Esophagus squamous epithelium (tissue), 5 donors: Measurements from ENCODE around the gene CHD1L. TPM values are rescaled to one million over a fixed set of nuclear protein-coding genes. Genes with fewer than 3 reads are reported as not detected.

Experiments used
- DNase-seq: peaks from one replicate; lab custom pipeline; 2025; lab: John Stamatoyannopoulos, UW
- H3K27ac ChIP-seq, 4 donors: fragments of 200-600 bp; sonication (generic); one replicate each; pipeline ENCODE4 v1.5.1; 2016 to 2019; ENCODE audit warnings: mild to moderate bottlenecking in 1 of 4
- H3K27me3 ChIP-seq, 4 donors: fragments of 200-600 bp; sonication (generic); 1 replicate in 3 of 4; 2 replicates in 1 of 4; pipeline versions ENCODE4 v1.5.1 to v1.6.0; 2017 to 2021; ENCODE audit warnings: antibody characterized with exemption in 1 of 4
- H3K36me3 ChIP-seq, 3 donors: fragments of 200-600 bp; sonication (generic); one replicate each; pipeline ENCODE4 v1.5.1; 2016 to 2019
- H3K4me1 ChIP-seq, 3 donors: fragments of 200-600 bp; sonication (generic); one replicate each; pipeline ENCODE4 v1.5.1; 2017 to 2019
- H3K4me3 ChIP-seq, 4 donors: fragments of 200-600 bp; sonication (generic); 1 replicate in 3 of 4; 2 replicates in 1 of 4; pipeline ENCODE4 v1.5.1; 2016 to 2019; ENCODE audit warnings: mild to moderate bottlenecking in 2 of 4, moderate library complexity in 1 of 4
- H3K9me3 ChIP-seq, 3 donors: fragments of 200-600 bp; sonication (generic); one replicate each; pipeline ENCODE4 v1.5.1; 2016 to 2019
- POLR2A ChIP-seq, 4 donors: fragments of 450-650 bp; IDR thresholded peaks; one replicate each; pipeline ENCODE4 v1.6.1; 2017; ENCODE audit warnings: antibody characterized with exemption in 4 of 4, mild to moderate bottlenecking in 4 of 4, moderate library complexity in 3 of 4
- WGBS, 2 donors: methylation state at CpG; one replicate each; pipeline ENCODE4 v1.1.5; 2018; 5-methylcytosine and 5-hydroxymethylcytosine counted together
- intact Hi-C: fragments of 100-400 bp; cut with DNase I; formaldehyde crosslinking; loops from one replicate; pipeline ENCODE4 v1.15.0; 2022
- total RNA-seq, 4 donors: library from RNA; depleted of rRNA; stranded (reverse); fragments of >200 nt; gene quantifications; one replicate each; pipeline ENCODE4 v1.1.0, GENCODE V29; 2016
- TF ChIP-seq, protein P1 (sequence below), 6 experiments: fragments of 450-650 bp in 4 of 6; fragments of 200-600 bp in 2 of 6; sonication (generic) in 2 of 6; IDR thresholded peaks; one replicate each; pipeline ENCODE4 v1.5.1; 2016 to 2019; ENCODE audit warnings: antibody characterized with exemption in 6 of 6, mild to moderate bottlenecking in 4 of 6, moderate library complexity in 4 of 6
- donor health status: DM: yes; HTN: yes; CAD: no.

Gene CHD1L
- total RNA-seq, 4 donors from 2014 or later: 6.7 to 24.2 (median 18.4) TPM

DNA sequence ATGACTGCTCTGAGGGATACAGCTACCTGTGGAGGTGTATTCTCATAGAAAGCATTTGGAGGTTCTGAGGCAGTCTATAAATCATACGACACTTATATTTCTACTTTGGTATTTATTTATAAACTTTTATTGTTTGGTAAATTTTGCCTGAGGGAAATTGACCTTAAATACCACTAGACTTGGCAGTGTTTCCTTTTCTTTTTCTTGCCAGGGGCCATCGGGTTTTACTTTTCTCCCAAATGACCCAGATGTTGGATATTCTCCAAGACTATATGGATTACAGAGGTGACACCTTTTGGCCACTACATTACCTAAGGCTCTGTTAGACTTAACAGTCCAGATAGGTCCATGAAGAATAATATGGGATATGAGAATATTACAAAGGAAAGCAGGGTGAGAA is 28.2 kb downstream of the CHD1L start:
- 44 to 57% methylated on average over 2 of the region's 2 CpGs for WGBS, 2 donors
- H3K4me1 ChIP-seq: peaks cover 0 to 18% (median 0%) of the 10 kb centered on the region in 3 donors
- no peaks in the 10 kb centered on the region for H3K9me3 ChIP-seq
- H3K27ac ChIP-seq: no peak overlapping the region
- DNase-seq: no peak
- TF ChIP-seq, protein P1, sequence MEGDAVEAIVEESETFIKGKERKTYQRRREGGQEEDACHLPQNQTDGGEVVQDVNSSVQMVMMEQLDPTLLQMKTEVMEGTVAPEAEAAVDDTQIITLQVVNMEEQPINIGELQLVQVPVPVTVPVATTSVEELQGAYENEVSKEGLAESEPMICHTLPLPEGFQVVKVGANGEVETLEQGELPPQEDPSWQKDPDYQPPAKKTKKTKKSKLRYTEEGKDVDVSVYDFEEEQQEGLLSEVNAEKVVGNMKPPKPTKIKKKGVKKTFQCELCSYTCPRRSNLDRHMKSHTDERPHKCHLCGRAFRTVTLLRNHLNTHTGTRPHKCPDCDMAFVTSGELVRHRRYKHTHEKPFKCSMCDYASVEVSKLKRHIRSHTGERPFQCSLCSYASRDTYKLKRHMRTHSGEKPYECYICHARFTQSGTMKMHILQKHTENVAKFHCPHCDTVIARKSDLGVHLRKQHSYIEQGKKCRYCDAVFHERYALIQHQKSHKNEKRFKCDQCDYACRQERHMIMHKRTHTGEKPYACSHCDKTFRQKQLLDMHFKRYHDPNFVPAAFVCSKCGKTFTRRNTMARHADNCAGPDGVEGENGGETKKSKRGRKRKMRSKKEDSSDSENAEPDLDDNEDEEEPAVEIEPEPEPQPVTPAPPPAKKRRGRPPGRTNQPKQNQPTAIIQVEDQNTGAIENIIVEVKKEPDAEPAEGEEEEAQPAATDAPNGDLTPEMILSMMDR (IDR thresholded peaks at IDR 0.05): no peak
- no peak for TF ChIP-seq POLR2A (IDR thresholded peaks at IDR 0.05)
- H3K36me3 ChIP-seq: peaks cover 0 to 90% (median 3%) of the 10 kb centered on the region in 3 donors
- H3K27me3 ChIP-seq: no peaks in the 10 kb centered on the region
- intact Hi-C loops: no loop called here
- H3K4me3 ChIP-seq: no peak overlapping the region

DNA sequence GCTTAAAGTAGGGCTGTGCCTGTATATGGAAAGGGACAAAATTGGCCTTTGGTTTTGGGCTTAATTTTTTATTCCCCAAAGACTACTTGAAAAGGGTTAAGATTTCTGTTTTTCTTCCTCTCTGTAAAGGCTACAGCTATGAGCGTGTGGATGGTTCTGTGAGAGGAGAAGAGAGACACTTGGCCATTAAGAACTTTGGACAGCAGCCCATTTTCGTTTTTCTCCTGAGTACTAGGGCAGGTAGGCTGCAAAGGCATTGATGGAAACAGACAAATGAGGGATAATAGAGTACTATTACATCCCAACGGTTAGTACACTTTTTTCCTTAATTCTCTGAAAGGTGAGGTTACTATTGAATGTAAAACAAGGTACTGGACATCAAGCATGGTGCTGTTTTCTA is 29.6 kb downstream of the CHD1L start:
- Histone ChIP-seq H3K4me3 (no peak overlapping the region), H3K27ac (no peak overlapping the region), H3K27me3 (no peaks in the 10 kb centered on the region), H3K36me3 (peaks cover 0 to 90% (median 6%) of the 10 kb centered on the region in 3 donors), H3K9me3 (no peaks in the 10 kb centered on the region), H3K4me1 (peaks cover 0 to 18% (median 0%) of the 10 kb centered on the region in 3 donors)
- 49 to 66% methylated on average over 3 of the region's 3 CpGs for WGBS, 2 donors
- TF ChIP-seq POLR2A (IDR thresholded peaks at IDR 0.05): no peak
- TF ChIP-seq, protein P1 (IDR thresholded peaks at IDR 0.05): no peak
- intact Hi-C loops: no loop called here
- no peak for DNase-seq

DNA sequence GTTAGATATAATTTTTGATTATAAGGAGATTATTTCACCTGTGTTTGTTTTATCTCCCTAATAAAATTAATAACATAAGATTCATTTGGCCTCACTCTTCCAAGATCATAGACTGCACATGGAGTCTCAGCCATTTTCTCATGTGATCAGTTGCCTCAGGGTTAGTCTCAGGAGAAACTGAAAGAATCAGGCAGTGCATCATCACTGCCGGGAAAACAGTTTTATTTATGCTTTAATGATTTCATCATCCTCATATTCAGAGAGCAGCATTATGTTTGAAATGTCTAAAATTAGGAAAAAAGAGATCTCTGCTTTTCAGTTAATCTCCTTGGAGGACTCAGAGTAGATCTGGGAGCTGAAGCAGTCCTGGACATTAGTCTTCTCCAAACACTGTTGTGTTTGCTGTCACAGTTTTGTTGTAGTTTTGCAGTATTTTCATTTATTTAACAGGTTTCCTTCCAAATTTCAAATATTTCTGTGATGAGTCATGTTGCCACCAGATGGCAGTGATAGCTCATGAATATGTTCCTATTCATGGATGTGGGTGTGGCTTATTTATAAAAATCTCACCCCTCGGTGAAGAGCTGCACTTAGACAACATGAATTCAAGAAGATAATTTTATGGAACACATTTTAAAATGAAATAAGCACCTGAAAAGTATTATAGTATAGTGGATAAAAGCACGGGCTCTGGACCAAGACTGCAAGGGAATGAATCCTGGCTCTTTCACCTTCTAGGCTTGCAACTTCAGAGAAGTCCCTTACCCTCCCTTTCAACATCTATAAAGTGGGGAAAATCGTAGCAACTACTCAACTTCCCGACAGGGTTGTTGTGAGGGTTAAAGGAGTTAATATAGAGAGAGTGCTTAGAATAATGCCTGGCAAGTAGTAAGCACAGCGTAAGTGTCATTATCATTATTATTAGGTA is 31.2 kb downstream of the CHD1L start:
- no peaks in the 10 kb centered on the region for H3K9me3 ChIP-seq
- H3K27me3 ChIP-seq: no peaks in the 10 kb centered on the region
- intact Hi-C loops: no loop called here
- TF ChIP-seq POLR2A (IDR thresholded peaks at IDR 0.05): no peak
- TF ChIP-seq, protein P1 (IDR thresholded peaks at IDR 0.05): peak in 5 of 6 experiments; percentile 39 to 59 (median 45)
- H3K36me3 ChIP-seq: peaks cover 0 to 88% (median 5%) of the 10 kb centered on the region in 3 donors
- peaks cover 0 to 18% (median 0%) of the 10 kb centered on the region in 3 donors for H3K4me1 ChIP-seq
- H3K27ac ChIP-seq: peak overlapping the region in 3 of 4 donors; percentile 22 to 45 (median 36)
- WGBS, 2 donors: 40 to 42% methylated on average over 6 of the region's 6 CpGs
- H3K4me3 ChIP-seq: peak overlapping the region in 1 of 4 donors; percentile 13
- DNase-seq: no peak

DNA sequence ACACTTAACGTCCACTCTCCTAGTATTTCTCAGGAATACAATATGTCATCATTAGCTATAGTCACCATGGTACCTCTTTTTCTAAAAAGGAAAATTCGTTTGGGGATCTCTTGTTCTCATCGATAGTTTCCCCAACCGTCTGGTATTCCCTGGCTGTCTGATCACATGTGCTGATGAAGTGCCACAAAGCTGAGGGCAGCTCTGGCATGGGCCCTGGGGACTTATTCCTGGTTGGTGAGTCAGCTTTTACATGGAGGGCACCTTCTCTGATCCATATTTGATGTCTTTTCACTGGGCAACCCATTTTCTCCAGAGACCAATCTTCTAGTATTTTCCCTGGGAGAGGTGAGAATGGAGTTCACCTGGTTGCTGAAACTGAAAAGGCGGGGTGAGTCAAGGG is 39.5 kb downstream of the CHD1L start:
- DNase-seq: no peak
- intact Hi-C loops: loop anchor here (10.0 kb wide), 1 partner anchor 103 kb away; no protein-coding TSS in a partner anchor
- Histone ChIP-seq H3K27me3 (no peaks in the 10 kb centered on the region), H3K9me3 (no peaks in the 10 kb centered on the region), H3K27ac (no peak overlapping the region), H3K4me1 (no peaks in the 10 kb centered on the region), H3K36me3 (peaks cover 9 to 98% (median 15%) of the 10 kb centered on the region in 3 donors), H3K4me3 (no peak overlapping the region)
- no peak for TF ChIP-seq POLR2A (IDR thresholded peaks at IDR 0.05)
- TF ChIP-seq, protein P1 (IDR thresholded peaks at IDR 0.05): no peak
- WGBS, 2 donors: 85 to 91% methylated on average over 2 to 5 of the region's 5 CpGs

DNA sequence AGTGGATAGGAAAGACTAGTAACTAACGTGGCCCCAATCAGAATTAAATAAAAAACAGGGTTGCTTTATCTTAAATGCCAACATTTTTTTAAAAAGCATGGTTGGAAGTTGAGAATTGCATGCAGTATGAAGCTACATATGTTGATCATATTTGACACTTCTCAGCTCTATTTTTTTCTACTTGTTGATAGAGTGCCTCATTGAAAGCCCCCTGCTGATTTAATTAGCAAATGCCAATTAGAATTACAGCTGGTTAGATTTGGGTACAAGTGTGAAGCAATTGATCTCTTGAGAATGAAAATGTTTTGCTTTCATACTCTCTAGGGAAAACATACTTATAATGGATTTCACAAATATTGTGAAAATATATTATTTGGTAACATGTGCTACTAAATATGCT is 40.5 kb downstream of the CHD1L start:
- 59 to 79% methylated on average over 1 of the region's 1 CpG for WGBS, 2 donors
- H3K36me3 ChIP-seq: peaks cover 9 to 98% (median 15%) of the 10 kb centered on the region in 3 donors

More for the DNA sequence above, 40.5 kb downstream of the CHD1L start:
- TF ChIP-seq, protein P1 (IDR thresholded peaks at IDR 0.05): no peak
- TF ChIP-seq POLR2A (IDR thresholded peaks at IDR 0.05): no peak
- Histone ChIP-seq H3K27ac (no peak overlapping the region), H3K27me3 (no peaks in the 10 kb centered on the region), H3K4me3 (no peak overlapping the region), H3K4me1 (no peaks in the 10 kb centered on the region), H3K9me3 (no peaks in the 10 kb centered on the region)
- intact Hi-C loops: loop anchor here (10.0 kb wide), 1 partner anchor 102 kb away; no protein-coding TSS in a partner anchor
- no peak for DNase-seq
